Measurements from ENCODE around the gene BUB3. TPM values are rescaled to one million over a fixed set of nuclear protein-coding genes. Genes with fewer than 3 reads are reported as not detected.
"Not testable (repeated sequence)": the region's sequence is repeated elsewhere in the genome, so short reads cannot be mapped to it uniquely, and the experiment has no call there.

The BUB3 gene
- total RNA-seq, 2 donors from 2014 or later = 58.2 to 69.6 TPM

- intact Hi-C loops (cut with DNase I, micrococcal nuclease) = no loop called here
- no peak for ATAC-seq
- no peak for DNase-seq
Measured at GRCh38 chr10:123149568-123150270, 4.5 kb upstream of the BUB3 start.

DNA sequence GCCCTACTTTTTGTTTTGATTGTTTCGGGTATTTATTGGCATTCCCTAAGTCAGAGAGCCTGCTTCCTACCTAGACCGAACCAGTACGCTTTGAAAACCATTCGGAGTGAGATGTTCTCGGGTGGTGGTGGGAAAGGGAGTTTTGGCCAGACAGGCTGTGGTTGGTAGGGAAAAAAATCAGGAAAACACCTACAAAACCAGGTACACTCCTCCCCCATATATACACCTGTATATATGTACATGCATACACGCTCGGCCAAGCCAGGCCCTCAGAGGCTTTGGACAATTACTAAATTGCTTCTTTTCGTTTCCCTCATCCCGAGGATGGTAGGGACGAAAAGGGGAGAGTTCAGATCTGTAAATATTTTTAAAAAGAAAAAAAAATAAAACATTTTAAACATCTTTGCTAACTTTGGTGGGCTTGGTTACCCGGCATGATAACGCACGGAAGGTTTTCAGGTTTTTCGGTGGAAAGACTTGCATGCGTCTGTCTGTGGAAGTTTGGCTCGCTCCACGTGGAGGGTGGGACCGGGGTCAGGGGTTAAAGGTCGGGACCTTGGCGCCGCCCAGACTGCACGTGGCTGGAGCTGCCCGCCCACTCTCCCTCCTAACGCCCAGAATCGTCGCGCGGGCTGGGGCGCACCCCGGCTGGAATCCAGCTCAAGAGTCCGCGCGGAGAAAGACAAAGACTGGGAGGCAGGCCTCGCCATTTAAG, 3.8 kb upstream of the BUB3 start:
- ATAC-seq (no peak), DNase-seq (no peak)
- intact Hi-C loops (cut with DNase I, micrococcal nuclease) = no loop called here

GRCh38 chr10:123150986-123151736, 3.0 kb upstream of the BUB3 start:
- no peak for ATAC-seq
- peak in 1 of 2 donors; percentile 35 for DNase-seq
- intact Hi-C loops (cut with DNase I, micrococcal nuclease) = no loop called here

- intact Hi-C loops (cut with DNase I, micrococcal nuclease) = no loop called here
- DNase-seq = no peak
- ATAC-seq = no peak
Measured at GRCh38 chr10:123151737-123152135, 2.5 kb upstream of the BUB3 start.

- DNase-seq (no peak), ATAC-seq (no peak)
- intact Hi-C loops (cut with DNase I, micrococcal nuclease) = no loop called here
Measured at GRCh38 chr10:123153486-123154091, 613 bp upstream of the BUB3 start.

GRCh38 chr10:123154711-123155505, 706 bp downstream of the BUB3 start:
- intact Hi-C loops (cut with DNase I, micrococcal nuclease) = no loop called here
- ATAC-seq (peak; percentile 61), DNase-seq (peak; percentile 69 to 70)

DNA sequence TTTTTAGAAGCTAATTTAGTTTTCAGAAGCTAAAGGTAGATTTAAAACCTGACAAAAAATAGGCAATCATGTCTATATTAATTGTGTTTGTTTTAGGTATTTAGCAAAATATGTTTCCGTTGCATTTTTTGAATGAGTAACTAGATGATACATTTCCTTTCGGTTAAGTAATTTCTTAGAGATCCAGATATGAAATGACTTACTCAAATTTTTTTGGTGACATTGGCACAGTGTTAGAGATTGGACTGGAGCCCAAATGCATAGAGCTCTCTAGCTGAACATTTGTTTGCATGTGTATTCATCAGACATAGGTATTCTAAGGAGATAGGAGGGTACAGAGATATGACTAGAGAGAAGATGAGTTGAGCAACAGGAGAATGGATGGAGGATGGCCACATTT, 1.9 kb downstream of the BUB3 start:
- ATAC-seq (no peak), DNase-seq (no peak)
- intact Hi-C loops (cut with DNase I, micrococcal nuclease) = no loop called here

DNA sequence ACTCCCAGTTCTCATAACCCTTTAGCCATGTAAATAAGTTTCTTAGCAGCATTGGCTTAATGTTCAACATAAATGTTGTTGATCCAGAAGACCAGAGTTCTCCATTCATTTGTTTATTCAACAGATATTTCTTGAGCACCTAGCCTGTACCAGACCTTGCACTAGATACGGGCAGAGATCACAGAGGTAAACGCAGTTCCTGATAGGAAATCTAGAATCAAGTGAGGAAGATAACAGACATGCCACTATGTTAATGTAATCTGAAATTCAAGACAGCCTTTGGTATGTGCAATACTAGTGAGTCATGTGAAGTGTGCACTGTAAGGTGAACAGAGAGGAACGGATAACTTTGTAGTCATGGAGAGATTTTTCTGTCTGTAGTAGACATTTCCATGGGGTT, 3.0 kb downstream of the BUB3 start:
- intact Hi-C loops (cut with DNase I, micrococcal nuclease) = no loop called here
- no peak for ATAC-seq
- DNase-seq = no peak

DNA sequence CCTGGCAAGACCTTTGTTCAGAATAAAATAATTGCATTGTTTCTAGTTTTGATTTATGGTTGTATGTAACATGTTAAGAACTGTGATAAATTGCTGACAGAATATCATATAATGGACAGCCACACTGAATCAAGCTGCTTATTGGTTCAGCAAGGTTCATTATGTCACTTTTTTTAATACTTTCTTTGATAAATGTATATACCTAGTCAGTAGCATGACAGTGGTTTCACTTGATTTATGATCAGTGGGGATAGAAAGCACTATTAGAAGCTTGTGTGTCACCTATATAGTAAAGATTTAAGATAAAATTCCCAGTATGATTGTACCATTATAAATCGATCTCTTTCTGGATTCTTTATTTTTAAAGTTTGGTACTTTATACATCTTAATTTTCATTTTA, 4.5 kb downstream of the BUB3 start:
- ATAC-seq = no peak
- intact Hi-C loops (cut with DNase I, micrococcal nuclease) = no loop called here
- DNase-seq = no peak

GRCh38 chr10:123160311-123160980, 6.2 kb downstream of the BUB3 start:
- DNase-seq (no peak), ATAC-seq (no peak)
- intact Hi-C loops (cut with DNase I, micrococcal nuclease) = no loop called here

GRCh38 chr10:123164319-123164718, 10.1 kb downstream of the BUB3 start:
- intact Hi-C loops (cut with DNase I, micrococcal nuclease) = no loop called here
- ATAC-seq (no peak), DNase-seq (no peak)

- intact Hi-C loops (cut with DNase I, micrococcal nuclease) = no loop called here
- ATAC-seq (no peak), DNase-seq (no peak)
Measured at GRCh38 chr10:123165445-123166072, 11.4 kb downstream of the BUB3 start.

- ATAC-seq = no peak
- intact Hi-C loops (cut with DNase I, micrococcal nuclease) = no loop called here
- DNase-seq = no peak
Measured at GRCh38 chr10:123166618-123167017, 12.4 kb downstream of the BUB3 start.

DNA sequence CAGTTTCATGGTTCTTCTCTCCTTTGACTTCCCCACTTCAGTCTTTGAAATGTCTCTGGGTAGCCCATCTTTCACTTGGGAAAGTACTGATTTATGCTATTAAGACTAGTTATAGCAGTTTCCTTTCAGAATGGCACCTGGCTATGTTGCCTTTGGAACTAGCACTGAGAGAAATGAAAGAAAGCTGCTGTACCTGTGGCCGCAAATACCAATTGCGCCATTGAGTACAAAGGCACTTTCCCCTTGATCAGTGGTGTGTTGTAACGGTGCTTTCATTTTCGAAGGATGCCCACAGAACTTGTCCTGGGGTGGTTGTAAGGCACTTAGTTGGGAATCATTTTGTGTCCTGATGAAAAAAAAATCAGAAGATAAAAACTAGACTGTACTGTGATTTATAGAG, 16.8 kb downstream of the BUB3 start:
- intact Hi-C loops (cut with DNase I, micrococcal nuclease) = no loop called here
- ATAC-seq (no peak), DNase-seq (no peak)

DNA sequence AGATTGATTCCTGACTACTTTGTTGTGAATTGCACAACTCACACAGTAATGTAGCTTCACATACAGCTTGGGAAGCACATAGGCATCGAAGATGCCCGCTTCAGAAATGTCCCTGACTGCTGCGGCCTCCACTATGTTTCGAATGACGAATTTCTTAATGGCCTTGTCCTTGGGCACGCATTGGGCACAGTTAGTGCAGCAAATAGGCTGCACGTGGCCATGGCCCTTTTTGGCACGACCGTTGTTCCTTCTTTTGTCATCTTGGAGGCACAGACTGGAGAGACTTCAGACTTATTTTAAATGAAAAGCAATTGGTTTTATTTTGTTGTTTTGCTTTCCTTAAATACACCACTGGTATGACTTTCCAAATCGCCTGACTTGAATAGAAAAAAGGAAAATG, 17.4 kb downstream of the BUB3 start:
- DNase-seq; ATAC-seq; intact Hi-C loops (cut with DNase I, micrococcal nuclease): not testable (repeated sequence)

DNA sequence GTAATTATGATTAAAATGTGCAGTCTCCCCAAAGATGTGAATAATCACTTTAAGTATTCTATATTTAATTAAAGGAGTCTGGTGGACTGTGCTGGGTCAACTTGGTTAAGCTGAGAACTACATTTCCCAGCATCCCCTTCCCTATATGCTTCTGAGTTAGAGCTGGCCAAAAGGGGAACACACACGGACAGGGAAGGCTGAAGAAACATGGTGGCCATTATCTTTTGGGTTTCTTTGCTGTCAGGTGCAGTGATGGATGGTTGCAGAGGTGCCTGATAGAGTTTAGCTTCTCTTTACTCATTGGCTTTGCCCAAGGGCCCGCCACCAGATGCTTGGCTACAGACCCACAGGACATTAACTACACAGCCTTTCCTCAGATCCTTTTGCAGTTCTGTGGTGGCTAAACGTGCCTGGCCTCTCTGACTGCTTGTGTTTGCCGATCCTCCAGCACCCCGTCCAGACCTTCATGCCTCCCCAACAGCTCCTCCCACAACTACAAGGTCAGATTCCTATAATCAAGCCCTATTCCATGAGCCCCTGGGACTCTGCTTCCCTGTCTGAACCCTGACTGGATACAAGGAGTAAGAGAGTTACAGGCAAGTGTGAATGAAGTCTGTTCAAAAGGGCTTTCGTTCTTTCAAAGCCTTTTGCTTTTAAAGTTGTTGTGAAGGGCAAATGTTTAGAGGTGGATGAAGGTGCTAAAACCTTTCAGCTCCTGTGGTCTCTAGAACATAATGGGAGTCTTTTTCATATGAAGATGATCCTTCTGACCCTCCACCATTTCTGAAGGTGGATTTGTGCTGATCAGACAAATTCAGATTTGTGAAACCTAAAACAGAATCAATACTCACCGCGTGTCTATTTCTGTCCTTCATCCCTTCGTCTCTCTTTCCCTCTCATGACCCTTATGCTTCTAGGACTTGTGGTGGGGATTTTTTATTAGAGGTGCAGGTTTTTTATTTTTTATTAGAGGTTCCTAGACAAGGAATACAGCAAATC, 21.5 kb downstream of the BUB3 start:
- DNase-seq = no peak
- intact Hi-C loops (cut with DNase I, micrococcal nuclease) = no loop called here
- no peak for ATAC-seq

GRCh38 chr10:123178390-123178789, 24.2 kb downstream of the BUB3 start:
- DNase-seq; intact Hi-C loops (cut with DNase I, micrococcal nuclease); ATAC-seq: not testable (repeated sequence)
